CD4-positive, alpha-beta T cell treated with Interleukin-4 for 4 hours (primary cell): ENCODE results near the gene SBF2.
A peak's percentile ranks its signal among the peaks of the same experiment; 100 is the strongest.

ENCODE experiments used
- DNase-seq: peaks from one replicate; pipeline ENCODE4 v3.0.0-alpha.2; 2020

Gene SBF2

DNA sequence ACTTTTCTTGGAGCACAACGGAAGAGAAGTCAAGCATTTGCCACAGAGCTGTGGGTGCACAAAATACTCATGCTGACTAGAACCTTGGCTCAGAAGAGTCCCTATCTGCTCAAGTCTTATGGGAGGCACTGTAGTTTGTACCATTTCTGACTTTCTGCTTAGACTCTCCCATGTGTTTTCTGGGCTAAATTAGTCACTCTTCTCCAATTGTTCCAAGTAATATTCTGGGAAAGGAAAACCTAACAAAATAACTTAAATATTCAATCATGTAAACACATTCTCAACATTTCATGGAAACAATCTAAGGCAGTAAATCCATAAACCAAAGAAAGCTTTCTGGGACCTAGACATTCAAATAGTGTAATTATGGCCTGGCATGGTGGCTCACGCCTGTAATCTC lies 409.4 kb downstream of the SBF2 start:
- no peak for DNase-seq

DNA sequence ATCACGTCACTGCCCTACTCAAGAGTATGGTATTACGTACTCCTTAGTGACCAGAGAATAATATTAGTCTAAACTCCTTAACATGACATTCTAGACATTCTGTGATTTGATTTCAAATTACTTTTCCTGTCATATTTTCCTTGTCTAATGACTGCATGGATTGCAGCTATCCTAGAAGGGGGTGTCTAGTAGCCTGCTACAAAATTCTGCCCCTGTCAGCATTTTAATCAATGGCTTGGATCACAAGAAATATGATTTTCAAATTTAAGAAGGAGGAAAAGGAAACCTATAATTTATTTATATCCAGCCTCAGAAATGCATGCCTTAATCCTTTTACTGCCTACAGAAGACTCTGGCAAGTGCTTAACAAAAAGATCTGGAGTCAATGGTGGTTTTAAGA lies 413.4 kb downstream of the SBF2 start:
- no peak for DNase-seq

DNA sequence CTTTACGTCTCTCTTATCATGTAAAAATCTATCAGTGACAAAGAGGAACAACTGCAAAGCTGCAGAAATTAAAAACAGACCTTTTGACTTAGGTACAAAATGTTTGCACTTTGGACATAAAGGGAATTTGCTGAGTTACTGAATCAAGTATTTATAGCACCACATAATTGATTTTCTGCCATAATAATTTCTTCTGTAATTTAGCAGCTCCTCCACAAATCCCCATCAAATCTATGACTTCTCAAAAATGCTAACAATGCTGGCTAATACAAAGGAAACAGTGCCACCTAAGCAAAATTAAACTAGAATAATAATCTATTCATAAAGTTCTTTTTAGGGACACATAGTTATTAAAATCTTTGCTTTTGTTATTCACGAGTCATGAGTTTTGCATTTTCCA lies 415.1 kb downstream of the SBF2 start:
- DNase-seq = no peak

DNA sequence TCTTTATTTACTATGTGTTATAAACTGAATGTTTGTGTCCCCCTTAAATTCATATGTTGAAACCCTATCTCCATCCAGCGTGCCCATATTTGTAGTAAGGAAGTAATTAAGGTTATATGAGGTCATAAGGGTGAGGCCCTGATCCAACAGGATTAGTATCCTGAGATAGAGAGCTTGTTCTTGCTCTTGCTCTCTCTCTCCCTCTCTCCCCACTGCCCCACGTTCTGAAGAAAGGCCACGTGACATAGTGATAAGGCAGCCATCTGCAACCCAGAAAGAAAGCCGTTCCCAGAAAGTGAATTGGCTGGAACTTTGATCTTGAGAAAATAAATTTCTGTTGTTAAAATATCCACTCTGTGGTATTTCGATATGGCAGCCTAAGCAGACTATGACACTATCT lies 417.7 kb downstream of the SBF2 start:
- no peak for DNase-seq

DNA sequence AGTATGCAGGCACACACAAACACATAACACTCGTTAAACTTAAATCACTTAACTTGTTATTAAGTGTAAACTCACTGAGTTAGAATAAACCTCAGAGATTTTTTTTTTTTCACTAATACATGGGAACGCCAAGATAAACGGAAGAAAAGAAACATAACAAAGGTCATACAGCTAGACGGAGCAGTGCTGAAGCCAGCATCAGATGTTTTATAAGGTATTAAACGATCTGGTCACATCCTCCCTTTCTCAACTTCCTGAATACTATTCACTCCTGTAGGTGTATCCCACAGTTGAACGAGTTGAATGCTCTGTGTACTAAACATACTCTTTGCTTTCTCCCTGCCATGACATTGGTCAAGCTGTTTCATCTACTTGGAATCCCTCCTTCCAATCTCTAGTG lies 418.2 kb downstream of the SBF2 start:
- DNase-seq = no peak

DNA sequence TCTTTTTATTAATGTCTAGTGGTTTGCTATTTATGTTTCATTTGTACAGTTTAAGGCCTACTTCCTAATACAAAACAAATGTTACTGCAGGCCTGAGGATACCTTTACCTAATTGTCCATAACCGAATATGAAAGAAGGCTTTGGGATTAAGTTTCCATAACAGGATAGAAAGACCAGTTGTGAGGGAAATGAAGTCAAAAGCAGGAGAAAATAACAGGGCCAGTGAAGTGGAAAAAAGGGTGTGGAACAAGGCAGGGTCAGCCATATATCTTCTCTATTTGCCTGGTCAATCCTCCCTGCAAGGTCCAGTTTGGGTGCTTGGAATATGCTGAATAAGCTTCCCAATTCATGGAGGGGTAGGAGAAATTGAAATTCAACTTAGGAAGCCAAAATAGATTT lies 418.6 kb downstream of the SBF2 start:
- no peak for DNase-seq

DNA sequence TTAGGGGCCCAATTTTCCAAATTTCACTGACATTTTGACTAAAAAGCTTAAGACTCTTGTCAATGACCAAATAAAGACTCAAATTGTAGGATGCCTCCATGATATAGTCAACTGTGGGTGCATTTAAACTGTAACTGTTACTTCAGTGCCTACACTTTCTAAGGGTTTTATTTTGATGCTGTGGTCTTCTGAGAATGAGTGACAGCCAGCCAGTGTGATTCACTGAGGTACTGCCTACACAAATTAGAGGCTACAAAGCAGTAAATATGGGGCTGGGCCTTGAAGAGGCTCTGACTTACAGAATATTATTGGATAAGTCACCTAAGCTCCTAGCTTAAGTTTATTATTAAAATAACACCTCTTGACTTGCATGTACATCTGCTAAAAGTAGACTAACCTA lies 419.6 kb downstream of the SBF2 start:
- DNase-seq = no peak

DNA sequence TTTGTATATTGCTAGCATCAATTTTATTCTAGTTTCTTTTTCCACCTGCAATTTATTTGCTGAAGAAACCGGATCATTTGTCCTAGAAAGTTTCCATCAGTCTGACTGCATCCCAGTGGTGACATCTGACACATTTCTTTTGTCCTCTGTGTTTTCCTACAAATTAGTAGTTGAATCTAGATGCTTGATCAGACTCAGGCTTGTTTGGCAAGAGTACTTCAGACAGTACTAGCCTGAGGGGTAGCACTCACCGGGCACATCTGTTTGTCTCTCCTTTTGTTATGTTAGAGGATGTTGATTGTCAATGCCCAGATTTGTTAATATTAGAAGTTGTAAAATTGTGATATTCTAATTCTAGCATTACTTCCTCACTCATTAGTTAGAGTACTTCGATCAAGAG lies 425.4 kb downstream of the SBF2 start:
- no peak for DNase-seq

DNA sequence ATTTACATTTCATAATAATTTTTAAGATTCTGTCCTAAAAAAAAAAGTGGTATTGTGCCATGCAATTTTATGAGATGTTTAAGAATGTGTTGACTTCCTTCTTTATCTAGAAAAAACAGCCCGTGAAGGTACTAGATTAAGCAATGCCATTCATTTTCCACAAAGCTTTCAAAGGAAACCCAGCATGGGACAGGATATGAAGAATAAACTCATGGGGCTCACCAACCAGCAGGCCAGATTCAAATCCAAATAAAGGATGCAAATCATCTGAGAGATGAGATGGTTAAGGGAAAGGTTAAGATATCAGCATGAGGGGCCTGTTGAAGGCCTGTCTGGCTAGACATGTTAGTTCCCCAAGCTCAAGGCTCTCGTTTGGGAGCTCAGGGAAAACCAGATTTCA lies 431.0 kb downstream of the SBF2 start:
- DNase-seq = no peak

DNA sequence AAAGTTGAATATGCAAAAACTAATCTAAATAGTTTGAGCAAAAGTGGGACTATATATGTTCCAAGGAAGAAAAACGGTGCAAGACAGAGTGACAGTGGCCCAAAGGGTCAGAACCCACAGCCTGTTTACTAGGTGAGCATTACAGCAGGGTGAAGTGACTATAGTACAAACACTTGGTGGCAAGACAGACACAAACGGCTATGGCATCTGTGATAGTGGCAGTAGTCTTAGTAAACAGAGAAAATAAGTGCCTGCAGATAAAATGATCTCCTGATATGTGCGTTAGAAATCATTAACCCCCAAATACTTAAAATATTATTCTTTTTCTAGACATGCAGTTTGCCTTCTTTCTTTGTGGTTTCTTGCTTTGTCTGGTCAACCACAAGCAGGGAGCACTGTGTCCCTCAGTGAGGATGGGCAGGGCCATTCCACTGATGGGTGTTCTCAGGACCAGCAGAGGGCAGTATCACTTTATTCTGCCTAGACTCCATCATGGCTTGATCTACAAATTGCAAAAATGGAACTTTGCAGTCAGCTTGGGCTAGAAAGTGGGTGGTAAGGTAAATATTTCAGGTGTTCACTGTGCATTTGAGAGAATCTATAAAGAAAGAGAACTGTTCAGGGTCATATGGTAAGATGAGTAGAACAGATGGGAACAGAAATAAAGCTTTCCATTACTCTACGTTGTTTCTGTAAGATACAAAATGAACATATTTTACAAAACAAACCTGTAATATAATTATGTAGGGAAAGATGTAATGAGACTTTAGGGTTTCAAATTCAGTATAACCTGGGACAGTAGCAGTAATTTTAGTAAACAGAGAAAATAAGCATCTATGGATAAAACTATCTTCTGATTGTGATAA lies 431.9 kb downstream of the SBF2 start:
- peak; percentile 44 for DNase-seq

DNA sequence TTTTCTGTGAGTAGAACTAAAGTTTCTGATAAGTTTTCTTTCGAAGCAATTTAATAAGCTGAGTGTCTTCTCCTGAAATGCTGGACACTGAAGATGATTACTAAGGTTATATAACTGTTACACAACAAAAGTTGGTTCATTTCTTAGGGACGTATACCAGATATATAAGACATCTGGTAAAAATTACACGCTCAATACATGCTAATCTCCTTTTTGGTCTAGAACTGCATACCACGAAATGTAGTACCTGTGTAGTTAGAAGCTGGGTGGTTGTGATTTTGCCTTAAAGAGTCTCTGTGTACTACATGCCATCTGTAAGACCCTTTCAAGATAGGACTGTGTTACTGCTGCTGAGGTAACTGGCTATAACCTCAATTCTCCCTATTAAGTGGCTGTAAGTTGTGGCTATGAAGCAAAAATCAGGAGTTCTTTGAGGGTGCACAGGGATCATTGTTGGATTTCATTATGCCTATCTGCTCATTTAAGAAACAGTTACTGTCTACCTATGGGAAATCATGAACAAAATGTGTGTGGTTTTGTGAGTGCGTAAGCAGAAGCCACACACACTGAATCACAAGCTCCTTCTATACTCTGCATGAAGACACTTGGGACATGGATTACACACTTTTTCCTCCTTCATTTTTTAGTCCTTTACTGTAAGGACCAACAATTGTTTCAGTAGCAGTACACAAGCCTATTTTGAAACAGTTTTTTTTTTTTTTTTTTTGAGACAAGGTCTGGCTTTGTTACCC lies 434.3 kb downstream of the SBF2 start:
- no peak for DNase-seq

DNA sequence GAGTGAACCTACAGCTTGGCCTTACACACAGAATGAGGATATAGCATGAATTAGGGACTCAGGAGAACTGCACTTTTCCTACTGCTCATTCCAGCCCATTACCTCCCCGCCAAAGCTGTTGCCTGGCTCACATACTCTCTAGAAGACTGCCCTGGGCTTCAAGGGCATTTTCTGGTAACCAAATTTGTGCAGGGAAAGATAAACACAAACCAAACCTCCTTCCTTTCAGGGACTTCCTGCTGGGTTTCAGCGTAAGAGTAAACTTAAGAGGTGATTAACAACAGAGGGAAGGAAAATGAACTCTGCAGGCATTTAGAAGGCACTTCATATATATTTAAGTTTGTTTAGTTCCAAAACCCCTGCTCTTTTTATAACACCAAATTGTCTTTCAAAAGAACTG lies 435.2 kb downstream of the SBF2 start:
- DNase-seq = no peak

DNA sequence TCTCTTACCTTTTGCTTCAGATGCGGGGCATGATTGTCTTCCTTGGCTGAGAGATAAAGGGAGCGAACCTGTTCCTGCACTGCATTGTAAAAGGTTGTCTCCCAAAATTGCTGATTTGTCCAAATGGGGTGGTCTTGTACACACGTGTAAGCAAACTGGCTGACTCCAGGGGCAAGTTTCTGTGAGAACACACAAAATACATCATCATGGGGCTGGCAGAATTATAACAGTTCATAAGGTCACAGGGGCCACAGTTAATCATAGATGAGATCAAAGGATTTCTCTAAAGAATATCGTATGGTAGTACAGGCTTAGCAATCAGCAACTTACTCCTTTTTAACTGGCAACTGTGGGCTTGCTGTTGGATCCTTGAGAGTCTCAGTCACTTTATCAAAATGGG lies 435.8 kb downstream of the SBF2 start:
- DNase-seq = no peak

DNA sequence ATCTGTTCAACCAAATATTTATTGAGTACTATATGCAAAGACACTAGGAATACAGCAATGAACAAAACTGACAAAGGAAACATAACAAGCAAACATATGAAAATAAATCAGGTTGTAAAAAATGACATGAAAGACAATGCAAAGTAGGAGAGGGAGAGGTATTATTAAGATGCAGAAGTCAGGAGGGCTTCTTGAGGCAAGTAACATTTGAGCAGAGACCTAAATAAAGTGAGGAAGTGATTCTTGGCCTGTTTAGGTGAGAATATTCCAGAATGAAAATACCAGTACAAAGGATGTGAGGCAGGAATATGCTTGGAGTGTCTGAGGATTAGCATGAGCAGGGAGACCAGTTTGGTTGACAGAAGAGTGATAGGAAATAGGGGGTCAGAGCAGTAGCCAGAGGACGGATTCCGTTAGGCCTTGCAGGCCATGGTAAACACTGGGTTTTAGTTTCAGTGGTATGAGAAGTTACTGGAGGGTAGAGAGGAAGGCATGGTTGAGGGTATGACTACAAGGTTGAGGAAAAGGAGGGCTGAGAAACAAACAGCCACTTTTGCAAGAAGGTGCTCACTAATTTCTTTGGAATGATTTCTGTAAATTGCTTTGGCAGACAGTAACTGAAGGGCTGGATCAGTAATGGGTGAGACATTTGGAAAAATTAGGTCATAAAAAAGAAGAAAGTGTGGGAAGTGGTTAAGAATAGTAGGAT lies 438.3 kb downstream of the SBF2 start:
- DNase-seq = no peak

DNA sequence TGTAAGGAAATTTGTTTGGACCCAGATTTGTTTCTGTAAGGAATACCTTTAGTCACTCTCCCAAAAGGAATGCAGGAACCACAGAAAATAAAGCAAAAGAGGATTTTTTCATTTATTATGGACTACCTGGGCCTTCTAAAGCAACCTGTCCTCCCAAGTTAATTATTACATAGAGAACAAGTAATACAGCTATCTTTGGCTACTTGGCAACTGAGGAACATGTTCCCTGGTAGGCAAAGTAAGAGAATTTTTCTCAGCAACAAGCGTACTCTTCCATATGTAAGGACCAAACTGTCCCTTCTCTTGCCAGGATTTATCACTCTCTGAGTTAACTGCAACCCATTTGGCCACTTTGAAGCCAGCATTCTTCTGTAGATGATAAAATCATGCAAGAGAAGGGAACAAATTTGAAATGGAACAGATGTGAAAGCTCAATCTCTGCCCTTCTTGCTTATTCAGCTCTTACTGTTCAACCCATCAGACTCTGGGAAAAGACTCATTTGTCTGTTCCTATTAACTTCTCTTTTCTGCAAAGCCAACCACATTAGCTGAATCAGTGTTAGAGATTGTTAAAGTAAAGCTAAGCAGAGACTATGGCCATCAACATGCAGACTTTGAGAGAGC lies 440.0 kb downstream of the SBF2 start:
- no peak for DNase-seq

DNA sequence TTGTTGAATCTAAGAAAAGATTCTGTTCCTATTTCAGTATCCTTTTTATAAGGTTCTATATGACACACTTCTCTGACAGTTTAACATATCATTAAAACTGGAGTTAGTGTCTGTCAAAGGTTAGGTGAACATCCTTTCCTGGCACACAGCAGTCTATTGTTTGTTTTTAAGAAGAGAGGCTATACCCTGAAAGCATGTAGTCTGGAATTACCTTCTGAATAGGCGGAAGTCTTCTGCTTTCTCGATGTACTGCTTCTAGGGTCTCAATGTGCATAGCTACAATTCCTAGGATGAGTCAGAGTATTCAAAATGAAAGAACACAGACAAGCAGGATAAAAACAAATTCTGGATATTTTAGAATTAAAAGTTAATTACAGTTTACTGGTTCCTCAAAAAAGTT lies 441.6 kb downstream of the SBF2 start:
- DNase-seq = no peak

DNA sequence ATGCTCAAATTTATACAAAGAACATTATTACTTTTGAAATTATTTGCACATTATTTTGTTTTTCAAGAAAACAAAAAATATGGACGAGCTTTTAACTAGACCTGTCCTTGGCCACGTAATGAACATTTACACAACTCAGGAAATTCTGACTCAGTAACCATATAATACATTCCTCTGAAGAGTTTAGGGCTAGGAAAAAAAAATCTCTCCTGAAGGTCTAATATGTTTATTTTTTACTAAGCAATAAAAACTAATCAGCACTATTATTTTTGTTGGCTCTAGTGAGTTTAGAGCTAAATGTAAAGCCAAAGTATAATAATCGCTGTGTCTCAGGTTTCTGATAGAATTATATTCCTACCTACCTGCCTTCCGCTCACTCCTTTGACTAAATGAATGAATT lies 442.7 kb downstream of the SBF2 start:
- no peak for DNase-seq

DNA sequence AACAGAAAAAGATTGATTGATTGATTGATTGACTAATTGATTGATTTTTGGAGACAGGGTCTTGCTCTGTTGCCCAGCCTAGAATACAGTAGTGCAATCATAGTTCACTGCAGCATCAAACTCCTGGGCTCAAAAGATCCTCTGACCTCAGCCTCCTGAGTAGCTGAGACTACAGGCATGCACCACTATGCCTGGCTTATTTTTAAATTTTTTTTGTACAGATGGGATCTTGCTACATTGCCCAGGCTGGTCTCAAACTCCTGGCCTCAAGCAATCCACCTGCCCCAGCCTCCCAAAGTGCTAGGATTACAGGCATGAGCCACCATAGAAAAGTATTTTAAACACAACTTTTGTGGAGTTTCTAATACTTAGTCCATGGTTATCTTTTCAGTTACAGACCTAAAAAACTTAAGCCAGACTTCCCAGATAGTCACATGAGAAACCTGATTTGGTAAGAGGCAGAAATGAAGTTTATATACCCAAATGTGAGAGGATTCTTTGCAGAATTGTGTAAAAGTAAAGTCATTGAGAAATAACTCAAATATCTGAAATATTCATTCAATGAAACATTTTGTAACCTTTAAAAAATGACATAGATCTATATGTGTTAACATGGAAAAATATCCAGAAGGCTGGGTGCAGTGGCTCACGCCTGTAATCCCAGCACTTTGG lies 443.7 kb downstream of the SBF2 start:
- no peak for DNase-seq

DNA sequence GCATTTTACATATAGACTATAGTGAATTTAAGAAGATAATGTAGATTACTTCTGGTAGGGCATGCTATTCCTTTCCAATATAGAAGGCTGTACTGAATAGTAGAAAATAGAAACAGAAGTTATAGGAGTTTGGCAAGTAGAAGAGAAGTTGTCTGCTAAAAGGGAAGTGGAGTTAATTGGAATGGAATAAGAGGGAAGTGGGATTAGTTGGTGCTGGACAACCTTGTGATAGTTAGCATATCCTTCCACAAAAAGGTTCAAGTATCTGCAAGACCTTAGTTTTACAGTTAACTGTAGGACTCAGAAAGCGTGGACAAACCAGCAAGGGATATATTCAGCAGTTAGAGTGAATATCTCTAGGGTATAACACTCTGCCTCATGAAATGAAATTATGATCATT lies 444.6 kb downstream of the SBF2 start:
- DNase-seq = no peak

DNA sequence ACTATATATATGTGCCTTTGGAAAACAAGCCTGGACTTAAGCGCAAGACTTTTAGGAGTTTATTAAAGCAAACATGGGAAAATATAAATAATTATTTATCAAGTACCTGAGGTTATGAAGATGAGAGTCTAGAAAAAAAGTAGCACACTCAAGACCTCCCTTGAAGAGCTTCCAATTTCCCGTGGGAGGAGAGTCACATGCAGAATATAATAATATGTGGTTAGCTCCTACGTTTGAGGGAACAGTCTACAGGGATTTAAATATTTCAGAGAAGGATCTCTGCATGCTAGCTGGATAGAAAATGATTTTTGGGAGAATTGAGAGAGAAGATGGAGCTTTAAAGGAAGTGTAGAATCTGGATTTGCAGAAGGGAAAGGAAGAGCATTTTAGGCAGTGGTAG lies 446.4 kb downstream of the SBF2 start:
- no peak for DNase-seq

DNA sequence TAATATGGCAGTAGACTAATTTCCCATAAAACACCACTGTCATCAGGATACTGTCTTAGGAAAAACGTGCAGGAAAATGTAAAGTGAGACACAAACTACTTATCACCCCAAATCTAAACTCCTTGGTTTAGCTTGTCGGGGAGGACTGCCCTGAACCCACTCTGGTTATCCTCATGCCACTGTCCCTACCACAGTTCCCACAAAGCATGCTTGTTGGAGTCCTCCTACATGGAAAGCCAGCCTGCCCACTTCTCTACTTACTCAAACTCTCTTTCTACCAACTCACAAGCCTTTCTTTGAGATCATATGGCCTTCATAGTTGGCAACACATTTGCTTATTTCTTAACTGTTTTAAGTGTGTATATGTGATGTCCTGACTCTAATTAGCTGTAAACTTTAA lies 451.1 kb downstream of the SBF2 start:
- no peak for DNase-seq

DNA sequence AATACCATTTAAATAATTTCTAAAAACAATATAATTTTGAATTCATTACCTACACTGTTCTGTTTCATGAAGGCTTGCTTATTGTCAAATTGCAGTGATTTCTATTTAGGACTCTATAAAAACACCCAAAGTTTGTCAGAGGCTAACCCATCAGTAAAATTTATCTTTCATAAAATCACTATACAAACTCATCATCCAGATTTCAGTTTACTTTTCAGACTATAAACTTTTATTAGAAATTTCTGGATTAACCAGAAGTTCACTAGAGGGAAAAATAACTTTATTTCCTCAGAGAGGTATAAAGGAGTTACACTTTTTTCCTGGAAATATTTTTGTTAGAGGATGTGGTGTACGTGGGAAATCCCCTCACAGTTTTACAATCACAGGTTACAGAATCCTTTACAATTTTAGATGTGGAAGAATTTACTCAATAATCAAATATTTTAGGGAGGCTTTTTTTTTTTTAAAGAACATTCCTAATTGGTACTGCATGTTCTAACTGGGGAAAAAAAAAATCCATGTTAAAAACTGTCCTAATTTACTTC lies 453.5 kb downstream of the SBF2 start:
- peak; percentile 12 for DNase-seq

DNA sequence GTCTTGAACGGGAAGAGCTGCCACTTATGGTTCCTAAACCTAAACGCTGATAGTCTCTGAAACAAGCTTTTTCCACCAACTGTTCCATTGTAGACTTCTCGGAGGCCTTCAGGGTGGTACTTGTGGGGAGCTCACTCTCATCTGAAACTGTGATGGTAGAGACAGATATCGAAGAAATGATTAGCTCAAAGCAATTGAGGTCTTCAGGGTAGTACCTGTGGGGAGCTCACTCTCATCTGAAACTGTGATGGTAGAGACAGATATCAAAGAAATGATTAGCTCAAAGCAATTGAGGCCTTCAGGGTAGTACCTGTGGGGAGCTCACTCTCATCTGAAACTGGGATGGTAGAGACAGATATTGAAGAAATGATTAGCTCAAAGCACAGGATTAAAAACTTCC lies 454.5 kb downstream of the SBF2 start:
- DNase-seq = no peak
